PC-9 (cell line): ENCODE data around the gene ZDHHC14.

Experiments used
- CTCF ChIP-seq: fragments of 200-600 bp; sonication (generic); conservative IDR thresholded peaks from 2 replicates; pipeline ENCODE4 v1.6.1; 2017; ENCODE audit warnings: mixed run types, antibody characterized with exemption, mild to moderate bottlenecking, moderate library complexity
- EZH2 ChIP-seq: fragments of 200-600 bp; sonication (generic); IDR thresholded peaks from 2 replicates; pipeline ENCODE4 v1.8.0; 2017; ENCODE audit warnings: antibody characterized with exemption, low read depth

GRCh38 chr6:157535340-157536222 is 154.6 kb downstream of the ZDHHC14 start:
- TF ChIP-seq CTCF: no peak
- TF ChIP-seq EZH2: no peak
